ENCODE data around the gene FREY1.

The FREY1 gene, protein sequence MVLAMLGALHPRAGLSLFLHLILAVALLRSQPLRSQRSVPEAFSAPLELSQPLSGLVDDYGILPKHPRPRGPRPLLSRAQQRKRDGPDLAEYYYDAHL

DNA sequence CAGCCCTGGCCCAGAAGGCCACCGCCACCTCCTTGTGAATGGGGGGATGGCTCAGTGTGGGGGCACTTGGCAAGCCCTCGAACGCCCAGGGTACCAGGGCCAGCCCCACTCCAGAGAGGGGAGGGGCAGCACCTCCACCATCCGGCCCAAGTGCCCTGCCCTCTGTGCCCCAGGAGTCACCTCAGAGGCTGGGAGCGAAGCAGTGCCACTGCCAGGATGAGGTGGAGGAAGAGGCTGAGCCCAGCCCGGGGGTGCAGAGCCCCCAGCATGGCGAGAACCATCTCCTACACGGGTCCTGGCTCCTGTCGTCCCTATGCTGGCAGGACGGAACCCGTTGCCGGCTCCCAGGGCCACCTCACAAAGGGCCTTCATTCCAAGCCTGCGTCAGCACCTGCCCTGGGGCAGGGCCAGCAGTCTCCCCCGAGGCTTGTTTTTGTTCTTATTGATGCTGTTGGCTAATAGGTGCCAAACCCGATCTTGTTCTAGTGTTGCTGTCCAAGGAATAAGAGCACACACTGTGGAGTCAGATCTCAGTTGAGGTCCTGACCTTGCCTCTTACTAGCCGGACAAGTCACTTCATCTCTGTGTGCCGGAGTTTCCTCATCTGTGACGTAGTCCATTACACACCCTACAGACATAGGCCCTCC, at the start of gene FREY1:
Gene FREY1, minus strand, starts transcription at position 307 of the 647 bp plus-strand sequence. Its CDS starts 26 bp downstream, at position 281.
- DNase-seq, result no peak

DNA sequence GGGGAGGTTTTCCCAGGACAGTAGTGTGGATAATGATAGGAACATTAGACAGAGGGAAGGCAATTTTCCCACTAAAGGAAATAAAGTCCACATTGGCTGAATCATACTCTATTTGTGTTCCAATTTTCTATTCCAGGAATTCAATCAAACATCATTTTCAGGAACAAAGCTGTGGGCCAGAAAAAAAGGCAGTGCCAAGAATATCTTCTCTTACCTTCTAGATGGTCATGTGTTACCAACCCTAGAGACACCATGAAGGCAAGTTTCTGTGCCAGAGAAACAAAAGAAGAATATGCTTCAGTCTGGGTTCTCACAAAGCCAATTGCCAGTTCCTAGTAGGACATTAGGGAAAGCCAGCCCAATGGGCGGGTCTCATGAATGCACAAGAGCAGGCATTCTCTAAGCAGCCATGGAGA, 42.9 kb upstream of the FREY1 start:
- DNase-seq, result no peak

GRCh38 chr11:45948356-45948755, 41.3 kb upstream of the FREY1 start:
- DNase-seq, result no peak

GRCh38 chr11:45947885-45948284, 40.8 kb upstream of the FREY1 start:
- DNase-seq, result no peak

- DNase-seq, result no peak
Measured at GRCh38 chr11:45945397-45945999, 38.4 kb upstream of the FREY1 start.

DNA sequence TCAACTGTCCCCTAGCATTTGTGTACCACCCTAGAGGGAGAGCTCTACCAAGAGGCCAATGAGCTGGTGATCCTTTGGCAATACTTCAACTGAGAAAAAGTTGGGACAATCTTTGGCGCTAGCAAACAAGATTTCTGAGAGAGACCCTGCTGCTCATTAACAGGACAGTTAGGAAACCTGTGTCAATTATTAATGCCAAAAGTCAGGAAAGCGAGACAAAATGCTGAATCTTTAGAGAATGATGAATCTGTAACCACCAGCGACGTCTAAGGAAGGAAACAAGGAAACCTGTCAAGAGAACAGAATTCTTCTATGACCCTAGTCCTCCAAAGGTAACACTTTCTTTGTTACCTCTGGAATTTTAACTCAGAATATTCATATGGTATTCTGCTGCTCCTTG, 35.3 kb upstream of the FREY1 start:
- no peak for DNase-seq

- no peak for DNase-seq
Measured at GRCh38 chr11:45941285-45941684, 34.2 kb upstream of the FREY1 start.

DNA sequence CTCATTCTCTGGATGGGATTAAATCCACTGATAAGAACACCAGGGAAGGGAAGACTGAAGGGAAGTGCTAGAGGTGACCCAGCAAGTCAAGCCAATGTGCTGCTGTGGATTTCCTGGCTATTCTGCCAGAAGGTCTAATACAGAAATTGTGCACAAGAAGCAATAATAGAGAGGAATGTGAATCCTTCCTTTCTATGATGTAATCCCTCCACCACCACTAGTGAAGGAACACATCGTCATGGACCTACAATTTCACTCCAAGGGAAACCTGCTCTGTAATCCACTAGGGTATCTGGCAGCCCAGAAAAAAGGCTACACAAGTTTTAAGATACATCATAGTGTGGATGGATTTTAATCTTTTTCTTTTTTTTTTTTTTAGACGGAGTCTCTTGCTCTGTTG, 32.8 kb upstream of the FREY1 start:
- no peak for DNase-seq

- DNase-seq, result no peak
Measured at GRCh38 chr11:45937916-45938315, 30.8 kb upstream of the FREY1 start.

DNA sequence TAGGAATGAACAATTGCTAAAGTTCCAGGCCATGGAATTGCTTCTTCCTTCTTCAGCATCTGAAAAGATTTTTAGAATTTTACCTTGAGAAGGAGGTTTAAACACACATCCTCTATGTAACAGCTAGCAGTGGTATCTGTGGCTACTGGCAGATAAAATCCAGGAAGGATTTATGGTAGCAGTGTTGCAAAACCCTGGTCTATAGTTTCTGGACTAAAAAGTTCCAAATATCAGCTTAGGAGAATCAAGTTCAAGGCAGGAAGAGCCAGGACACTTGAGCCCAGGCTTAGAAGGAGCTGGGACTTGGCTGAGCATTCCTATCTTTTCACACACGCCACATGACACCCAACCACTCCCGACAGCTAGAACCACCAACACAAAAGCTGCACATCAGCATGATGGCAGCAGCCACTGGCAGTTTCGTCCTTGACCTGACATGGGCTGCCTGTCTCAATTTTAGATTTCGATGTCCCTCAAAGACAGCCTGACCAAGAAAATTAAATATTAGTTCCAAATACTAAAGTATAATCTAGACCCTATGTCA, 29.5 kb upstream of the FREY1 start:
- no peak for DNase-seq

- no peak for DNase-seq
Measured at GRCh38 chr11:45935349-45936064, 28.4 kb upstream of the FREY1 start.

DNA sequence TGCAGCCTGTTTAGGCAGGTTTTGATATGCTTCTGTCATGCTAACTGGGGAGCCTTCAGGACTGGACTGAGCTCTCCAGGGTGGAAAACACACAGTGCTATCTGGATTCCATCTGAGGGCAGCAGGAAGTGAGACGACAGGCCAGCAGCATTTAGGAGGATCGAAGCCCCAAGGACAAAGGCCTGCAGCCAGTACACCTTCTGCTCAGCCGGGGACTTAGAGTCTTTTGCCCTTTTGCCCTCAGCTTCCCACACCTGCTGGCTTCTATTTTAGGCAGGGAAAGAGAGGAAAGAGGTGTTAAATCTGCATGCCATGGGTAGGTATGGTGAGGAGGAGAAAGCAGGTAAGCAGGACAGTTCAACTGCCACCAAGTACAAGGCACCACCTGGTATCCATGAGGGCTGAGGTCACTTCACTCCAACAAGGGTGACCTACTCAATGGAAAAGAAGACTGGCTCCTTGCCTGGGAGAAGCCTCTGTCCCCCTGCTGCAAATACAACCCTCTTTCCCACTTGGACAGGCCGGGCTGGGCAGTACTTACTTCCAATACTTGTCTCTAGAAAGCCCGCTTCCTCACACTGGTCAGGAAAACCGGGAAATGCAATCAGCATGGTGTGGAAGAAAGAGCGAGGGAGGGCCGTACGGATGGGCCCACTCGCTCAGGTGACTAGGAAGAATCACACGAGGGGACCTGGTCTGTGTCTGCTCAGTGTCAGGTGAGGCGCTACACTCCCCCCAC, 27.7 kb upstream of the FREY1 start:
- no peak for DNase-seq

- DNase-seq, result no peak
Measured at GRCh38 chr11:45933846-45934579, 26.9 kb upstream of the FREY1 start.

DNA sequence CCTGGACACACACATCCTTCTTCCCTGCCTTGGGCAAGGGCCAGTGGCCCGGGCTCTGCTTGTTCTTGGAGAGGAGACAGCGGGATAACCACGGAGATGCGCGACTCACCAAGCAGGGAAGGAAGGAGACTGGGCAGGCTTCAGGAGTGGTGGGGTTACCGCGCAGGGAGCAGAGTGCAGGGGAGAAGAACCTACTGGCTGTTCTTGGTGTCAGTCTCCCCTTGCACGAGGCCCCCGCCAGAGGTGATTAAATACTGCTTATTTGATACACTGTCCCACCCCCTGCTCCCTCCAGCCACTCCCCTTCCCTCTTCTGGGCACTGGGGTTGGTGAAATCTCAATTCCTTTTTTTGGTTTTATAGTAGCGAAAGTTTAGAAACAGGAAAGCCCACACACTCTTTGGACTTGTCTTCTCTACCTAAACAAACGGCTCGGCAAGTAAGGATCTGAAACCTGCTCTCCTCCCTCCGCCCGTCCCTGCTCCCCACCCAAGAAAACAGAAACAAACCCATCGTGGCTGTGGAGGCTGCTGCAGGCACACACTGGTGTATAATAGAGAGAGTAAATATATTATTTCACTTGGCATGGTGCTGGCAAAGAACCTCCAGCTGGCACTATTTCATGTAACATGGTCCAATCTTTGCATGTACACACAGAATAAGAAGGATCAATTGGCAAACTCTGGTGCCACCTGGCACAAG, 26.2 kb upstream of the FREY1 start:
- DNase-seq, result no peak

- DNase-seq, result no peak
Measured at GRCh38 chr11:45932217-45932616, 25.1 kb upstream of the FREY1 start.

DNA sequence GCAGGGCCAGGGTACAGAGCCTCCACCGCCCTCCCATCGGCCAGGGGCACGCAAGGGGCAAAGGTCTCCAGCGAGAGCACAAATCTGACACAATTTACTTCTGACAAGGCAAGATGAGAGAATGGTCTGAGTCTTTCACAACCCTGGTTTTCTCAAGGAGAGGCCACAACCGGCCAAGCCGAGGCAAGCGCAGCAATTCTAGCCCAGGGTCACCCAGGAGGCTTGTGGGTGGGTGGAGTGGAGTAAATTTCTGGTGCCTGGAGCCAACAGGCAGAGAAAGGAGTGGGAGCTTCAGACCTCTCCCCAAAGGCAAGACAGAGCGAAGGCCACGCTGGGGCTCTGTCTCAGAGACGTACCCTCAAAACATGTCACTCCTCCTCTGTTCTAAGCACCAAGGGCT, 24.7 kb upstream of the FREY1 start:
- DNase-seq, result no peak

DNA sequence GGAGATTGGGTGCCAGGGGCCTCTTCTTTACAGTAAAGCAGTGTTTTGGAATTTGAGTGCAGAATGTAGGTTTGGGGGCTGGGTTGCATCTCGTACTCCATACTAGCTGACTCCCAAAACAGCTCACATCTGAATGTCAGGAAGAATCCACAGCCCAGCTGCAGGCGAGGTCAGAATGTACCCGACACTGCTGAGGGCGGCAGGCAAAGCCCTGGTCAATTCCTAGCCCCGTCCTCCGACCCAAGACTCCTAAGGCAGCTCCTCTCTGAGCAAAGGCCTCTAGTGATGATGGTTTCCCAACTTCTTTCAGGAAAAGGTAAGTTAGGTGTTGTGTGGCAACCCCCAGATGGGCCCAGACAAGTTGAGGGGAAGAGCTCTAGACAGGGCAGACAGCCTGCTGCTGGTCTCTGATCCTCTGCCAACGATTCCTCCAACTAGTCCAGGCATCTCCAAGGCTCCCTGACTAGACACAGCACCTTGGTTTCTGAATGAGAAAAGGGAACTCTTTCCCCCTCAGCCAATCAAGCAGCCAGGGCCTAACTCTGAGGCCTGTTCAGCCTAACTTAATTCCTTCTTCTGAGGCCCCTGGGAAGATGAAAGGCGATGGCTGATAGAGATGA, 24.0 kb upstream of the FREY1 start:
- no peak for DNase-seq

GRCh38 chr11:45930031-45930794, 23.1 kb upstream of the FREY1 start:
- peak; percentile 88 for DNase-seq

DNA sequence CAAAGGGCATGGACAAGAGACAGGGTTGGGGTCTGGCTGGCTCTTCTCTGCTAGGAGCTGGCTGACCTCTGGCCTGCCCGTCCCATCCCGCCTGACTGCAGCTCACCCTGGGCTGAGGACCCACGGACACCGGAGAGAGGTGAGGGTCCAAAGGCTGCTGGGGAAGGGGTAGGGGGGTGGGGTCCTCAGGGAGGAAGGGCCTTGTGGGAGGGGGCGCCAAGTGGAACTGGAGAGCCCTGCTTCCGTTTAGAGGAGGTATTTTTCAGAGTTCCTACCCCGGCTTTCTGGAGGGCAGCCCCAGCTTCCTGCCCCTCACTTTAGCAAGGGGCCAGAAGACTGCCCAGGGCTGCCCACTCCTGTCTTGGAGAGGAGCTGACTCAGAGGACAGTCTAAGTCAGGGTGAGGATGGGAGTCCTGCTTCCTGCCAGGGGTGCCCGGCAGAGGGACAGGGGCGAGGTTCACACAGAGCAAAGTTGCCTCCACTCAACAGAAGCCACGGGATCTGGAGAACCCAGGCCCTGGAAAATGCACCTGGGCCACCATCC, 22.5 kb upstream of the FREY1 start:
- no peak for DNase-seq
